HG02870 (cell line): ENCODE results near the gene USP7.
"Not testable (repeated sequence)": the region's sequence is repeated elsewhere in the genome, so short reads cannot be mapped to it uniquely, and the experiment has no call there.

ENCODE experiments used
- ATAC-seq: cut with Tn5 transposase; IDR thresholded peaks from one replicate; pipeline ENCODE4 v1.9.1; 2021; ENCODE audit warnings: mild to moderate bottlenecking, moderate library complexity; ENCODE audit not compliant: unreplicated experiment

USP7 gene

GRCh38 chr16:8882725-8883377 lies 80.9 kb downstream of the USP7 start:
- ATAC-seq = no peak

- no peak for ATAC-seq
These were observed 81.6 kb downstream of the USP7 start, which contains the start of gene LITAFD for GRCh38 chr16:8882041-8882617. Gene LITAFD (plus strand): TSS chr16:8882351. CDS start chr16:8884356, 2,005 bp downstream.

- no peak for ATAC-seq
These were observed 82.7 kb downstream of the USP7 start for GRCh38 chr16:8880839-8881510.

GRCh38 chr16:8878523-8878911 lies 85.2 kb downstream of the USP7 start:
- no peak for ATAC-seq

- no peak for ATAC-seq
These were observed 85.7 kb downstream of the USP7 start for GRCh38 chr16:8877894-8878522.

GRCh38 chr16:8875317-8875716 lies 88.4 kb downstream of the USP7 start:
- ATAC-seq = not testable (repeated sequence)

- ATAC-seq = no peak
These were observed 89.3 kb downstream of the USP7 start for GRCh38 chr16:8874388-8874787.

- ATAC-seq = not testable (repeated sequence)
These were observed 89.9 kb downstream of the USP7 start for GRCh38 chr16:8873866-8874195.

- ATAC-seq = no peak
These were observed 90.5 kb downstream of the USP7 start for GRCh38 chr16:8872967-8873865.

- ATAC-seq = no peak
These were observed 91.6 kb downstream of the USP7 start for GRCh38 chr16:8872071-8872470.

GRCh38 chr16:8869988-8870241 lies 93.8 kb downstream of the USP7 start:
- not testable (repeated sequence) for ATAC-seq

GRCh38 chr16:8869212-8869987 lies 94.3 kb downstream of the USP7 start:
- ATAC-seq = no peak

- peak; percentile 69 for ATAC-seq
These were observed 95.1 kb downstream of the USP7 start, which contains the start of gene CARHSP1 for GRCh38 chr16:8868416-8869211. Gene CARHSP1 (minus strand): TSS chr16:8869006. CDS start chr16:8859328, 9,678 bp downstream.

- ATAC-seq = no peak
These were observed 95.7 kb downstream of the USP7 start for GRCh38 chr16:8867932-8868415.

GRCh38 chr16:8867216-8867931 lies 96.3 kb downstream of the USP7 start:
- ATAC-seq = no peak

GRCh38 chr16:8866884-8867215 lies 96.9 kb downstream of the USP7 start:
- no peak for ATAC-seq

- ATAC-seq = no peak
These were observed 97.4 kb downstream of the USP7 start for GRCh38 chr16:8866118-8866883.
